WERI-Rb-1 (cell line): ENCODE measurements around the gene KCNJ4.

Experiments used
- DNase-seq: peaks from one replicate; pipeline ENCODE4 v3.0.0-alpha.2; 2020
- H3K27ac ChIP-seq: fragments of 250-450 bp; sonication (Bioruptor Pico); 2 replicates; pipeline ENCODE4 v1.5.1; 2020; ENCODE audit warnings: mild to moderate bottlenecking, moderate library complexity
- H3K27me3 ChIP-seq: fragments of 250-450 bp; sonication (Bioruptor Pico); 2 replicates; pipeline ENCODE4 v1.5.1; 2021; ENCODE audit warnings: mild to moderate bottlenecking, low read depth, moderate library complexity; ENCODE audit not compliant: insufficient read depth, severe bottlenecking
- H3K36me3 ChIP-seq: fragments of 250-450 bp; sonication (Bioruptor Pico); 2 replicates; pipeline ENCODE4 v1.5.1; 2020; ENCODE audit warnings: mild to moderate bottlenecking, moderate library complexity
- H3K4me3 ChIP-seq: 2 replicates; pipeline ENCODE4 v1.5.1; 2011; ENCODE audit warnings: low read depth, mild to moderate bottlenecking, control low read depth, low read length
- H3K9me3 ChIP-seq: fragments of 250-450 bp; sonication (Bioruptor Pico); 2 replicates; pipeline ENCODE4 v1.5.1; 2021; ENCODE audit warnings: mild to moderate bottlenecking, moderate library complexity; ENCODE audit not compliant: severe bottlenecking
- TF ChIP-seq, protein P1 (sequence below): IDR thresholded peaks from 2 replicates; pipeline ENCODE4 v1.5.1; 2011; ENCODE audit warnings: low read depth, mild to moderate bottlenecking, control low read depth, inconsistent platforms, low read length

The KCNJ4 gene

DNA sequence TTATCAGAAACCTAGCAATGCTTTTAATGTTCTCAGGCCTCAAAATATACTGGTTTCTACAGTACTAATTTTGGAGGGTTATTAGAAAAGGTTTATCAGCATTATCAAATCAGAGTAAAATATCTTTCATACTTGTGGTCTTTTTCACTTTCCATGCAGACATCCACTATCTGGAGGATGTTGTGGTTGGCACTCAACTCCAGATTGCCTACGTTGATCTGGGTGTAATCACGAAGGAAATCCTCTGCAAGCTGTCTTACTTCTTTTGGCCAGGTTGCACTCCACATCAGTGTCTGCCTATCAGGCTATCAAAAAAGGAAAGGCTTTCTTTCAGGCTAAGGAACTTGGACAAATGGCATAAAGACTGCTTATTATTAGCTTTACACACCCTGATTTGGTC, 39.5 kb upstream of the KCNJ4 start:
- TF ChIP-seq, protein P1, sequence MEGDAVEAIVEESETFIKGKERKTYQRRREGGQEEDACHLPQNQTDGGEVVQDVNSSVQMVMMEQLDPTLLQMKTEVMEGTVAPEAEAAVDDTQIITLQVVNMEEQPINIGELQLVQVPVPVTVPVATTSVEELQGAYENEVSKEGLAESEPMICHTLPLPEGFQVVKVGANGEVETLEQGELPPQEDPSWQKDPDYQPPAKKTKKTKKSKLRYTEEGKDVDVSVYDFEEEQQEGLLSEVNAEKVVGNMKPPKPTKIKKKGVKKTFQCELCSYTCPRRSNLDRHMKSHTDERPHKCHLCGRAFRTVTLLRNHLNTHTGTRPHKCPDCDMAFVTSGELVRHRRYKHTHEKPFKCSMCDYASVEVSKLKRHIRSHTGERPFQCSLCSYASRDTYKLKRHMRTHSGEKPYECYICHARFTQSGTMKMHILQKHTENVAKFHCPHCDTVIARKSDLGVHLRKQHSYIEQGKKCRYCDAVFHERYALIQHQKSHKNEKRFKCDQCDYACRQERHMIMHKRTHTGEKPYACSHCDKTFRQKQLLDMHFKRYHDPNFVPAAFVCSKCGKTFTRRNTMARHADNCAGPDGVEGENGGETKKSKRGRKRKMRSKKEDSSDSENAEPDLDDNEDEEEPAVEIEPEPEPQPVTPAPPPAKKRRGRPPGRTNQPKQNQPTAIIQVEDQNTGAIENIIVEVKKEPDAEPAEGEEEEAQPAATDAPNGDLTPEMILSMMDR = no peak

DNA sequence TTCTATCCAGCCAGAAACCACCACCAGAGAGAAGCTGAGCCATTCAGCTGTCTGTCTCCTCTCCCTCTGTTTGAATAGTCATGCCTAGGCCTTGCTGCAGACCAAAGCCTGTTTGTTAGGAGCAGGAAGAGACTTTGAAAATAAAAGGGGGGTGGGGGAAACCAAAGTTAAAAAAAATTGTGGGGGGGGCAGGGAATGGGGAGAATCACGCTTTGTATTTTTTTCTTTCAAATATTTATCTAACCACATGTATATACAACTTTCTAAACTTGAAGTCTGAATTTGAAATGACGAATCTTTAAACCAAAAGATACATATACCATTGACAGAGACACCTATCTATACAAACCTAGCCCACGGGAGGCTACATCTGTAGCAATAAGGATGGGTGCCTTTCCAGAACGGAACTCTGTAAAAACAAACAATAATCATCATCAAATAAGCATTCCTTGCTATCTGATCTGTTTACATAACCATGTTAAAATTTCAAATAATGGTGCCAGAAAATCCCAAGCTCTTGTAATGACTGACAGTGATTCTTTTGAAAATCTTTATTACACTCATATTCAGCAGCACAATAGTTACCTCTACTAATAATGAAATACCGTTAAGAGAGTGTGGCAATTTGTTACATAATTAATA, 36.8 kb upstream of the KCNJ4 start:
- DNase-seq = no peak
- Histone ChIP-seq H3K36me3 (peaks cover 98% of the 10 kb centered on the region), H3K4me3 (no peak overlapping the region), H3K27ac (no peak overlapping the region), H3K9me3 (no peaks in the 10 kb centered on the region), H3K27me3 (no peaks in the 10 kb centered on the region)
- TF ChIP-seq, protein P1 = no peak

More for the DNA sequence above, 39.5 kb upstream of the KCNJ4 start:
- H3K27ac ChIP-seq = no peak overlapping the region
- no peak overlapping the region for H3K4me3 ChIP-seq
- DNase-seq = no peak
- no peaks in the 10 kb centered on the region for H3K27me3 ChIP-seq
- peaks cover 97% of the 10 kb centered on the region for H3K36me3 ChIP-seq
- H3K9me3 ChIP-seq = no peaks in the 10 kb centered on the region

DNA sequence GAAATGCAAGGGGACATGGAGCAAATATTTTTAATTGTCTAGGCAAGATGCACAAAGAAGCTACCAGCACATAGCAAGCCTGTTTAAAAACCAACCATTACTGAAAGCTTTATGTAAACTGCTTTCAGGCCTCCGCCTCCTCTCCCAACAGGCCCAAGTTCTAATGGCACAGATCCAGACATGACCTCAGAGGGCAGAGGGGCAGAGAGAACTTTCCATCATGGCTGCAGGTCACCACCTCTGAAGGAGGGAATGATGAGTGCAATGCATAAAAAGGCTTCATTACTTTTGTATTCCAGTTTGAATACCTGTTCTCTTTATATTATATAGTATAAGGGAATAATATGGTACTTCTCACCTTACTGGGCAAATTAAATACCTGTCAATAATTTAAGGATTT, 35.9 kb upstream of the KCNJ4 start:
- TF ChIP-seq, protein P1 = no peak
- Histone ChIP-seq H3K36me3 (peaks cover 98% of the 10 kb centered on the region), H3K27me3 (no peaks in the 10 kb centered on the region), H3K9me3 (no peaks in the 10 kb centered on the region), H3K4me3 (no peak overlapping the region), H3K27ac (no peak overlapping the region)
- DNase-seq = no peak

DNA sequence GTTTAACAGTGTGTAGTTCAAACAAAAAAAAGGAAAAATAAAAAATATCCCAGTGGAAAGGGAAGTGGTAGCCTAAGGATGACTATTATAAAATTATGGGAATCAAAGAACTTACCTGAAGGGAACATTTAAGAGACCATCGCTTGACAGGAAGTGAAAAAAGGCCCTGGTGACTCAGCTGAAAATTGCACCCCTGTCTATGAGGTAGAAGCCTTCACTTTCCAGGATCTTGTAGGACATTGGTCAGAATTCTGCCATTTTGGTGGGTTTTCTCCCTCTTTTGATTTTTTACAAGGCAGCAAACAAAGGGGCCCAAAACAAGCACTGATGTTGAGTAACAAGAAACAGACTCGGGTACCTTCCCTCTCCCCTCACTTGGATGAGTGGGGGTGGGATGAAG, 35.5 kb upstream of the KCNJ4 start:
- H3K36me3 ChIP-seq = peaks cover 96% of the 10 kb centered on the region
- no peaks in the 10 kb centered on the region for H3K27me3 ChIP-seq
- H3K27ac ChIP-seq = no peak overlapping the region
- TF ChIP-seq, protein P1 = no peak
- H3K9me3 ChIP-seq = no peaks in the 10 kb centered on the region
- no peak overlapping the region for H3K4me3 ChIP-seq
- DNase-seq = no peak

DNA sequence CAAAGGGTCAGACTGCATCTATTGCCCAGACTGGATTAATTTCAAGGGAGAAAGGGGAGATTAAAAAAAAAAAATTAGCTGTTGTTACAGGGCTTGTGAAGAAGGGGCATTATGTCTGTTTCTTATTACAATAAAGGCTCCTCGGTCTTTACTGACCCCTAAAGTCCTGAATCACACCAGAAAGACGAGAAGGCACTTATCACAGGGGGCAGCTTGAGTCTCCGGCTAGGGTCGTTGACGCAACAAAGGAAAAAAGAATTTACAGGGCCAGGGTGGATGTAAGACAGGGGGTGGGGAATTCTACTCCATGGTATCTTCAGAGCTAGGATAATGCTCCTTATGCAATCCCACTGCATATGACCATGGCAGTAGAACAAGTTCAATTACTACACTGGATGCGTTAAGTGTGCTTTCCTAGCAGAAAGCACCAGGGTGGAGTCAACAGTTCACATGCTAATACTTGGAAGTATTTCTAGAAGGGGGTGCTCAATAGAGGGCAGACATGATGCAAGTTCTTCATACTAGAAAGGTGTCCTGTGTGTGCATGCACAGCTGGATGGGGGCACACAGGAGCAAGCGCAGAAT, 34.7 kb upstream of the KCNJ4 start:
- DNase-seq = no peak
- TF ChIP-seq, protein P1 = no peak
- Histone ChIP-seq H3K36me3 (peaks cover 94% of the 10 kb centered on the region), H3K4me3 (no peak overlapping the region), H3K9me3 (no peaks in the 10 kb centered on the region), H3K27me3 (no peaks in the 10 kb centered on the region), H3K27ac (no peak overlapping the region)

DNA sequence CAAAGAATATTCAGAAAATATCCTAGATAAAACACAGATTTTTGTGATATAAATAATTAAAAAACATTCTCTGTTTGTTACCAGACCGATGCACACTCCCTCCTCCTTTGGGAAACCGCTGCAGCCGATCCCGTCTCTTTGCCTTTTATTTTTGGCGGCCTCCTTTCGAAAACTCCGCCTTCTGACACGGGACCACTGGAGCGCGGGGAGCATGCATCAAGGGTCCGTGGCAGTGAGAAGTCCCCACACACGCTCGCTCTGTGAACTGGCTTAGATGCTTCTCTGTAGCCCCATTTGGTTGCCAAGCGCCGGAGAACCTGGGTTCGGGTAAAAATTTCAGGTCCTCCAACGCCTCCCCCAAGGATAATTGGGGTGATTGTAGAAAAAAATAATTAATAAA, 34.1 kb upstream of the KCNJ4 start:
- no peak for DNase-seq
- Histone ChIP-seq H3K27me3 (no peaks in the 10 kb centered on the region), H3K4me3 (no peak overlapping the region), H3K27ac (no peak overlapping the region), H3K36me3 (peaks cover 94% of the 10 kb centered on the region), H3K9me3 (no peaks in the 10 kb centered on the region)
- TF ChIP-seq, protein P1 = no peak
